Stomach (tissue), 4 donors: Measurements from ENCODE around the gene PAX1.

ENCODE experiments used
- EP300 ChIP-seq: sonication (generic); formaldehyde crosslinking; IDR thresholded peaks from one replicate; pipeline ENCODE4 v1.6.1; 2017; ENCODE audit warnings: antibody characterized with exemption
- POLR2A ChIP-seq, 4 donors: fragments of 450-650 bp; IDR thresholded peaks; one replicate each; pipeline ENCODE4 v1.6.1; 2016; ENCODE audit warnings: antibody characterized with exemption in 4 of 4, control low read depth in 2 of 4, mild to moderate bottlenecking in 1 of 4, moderate library complexity in 1 of 4
- POLR2AphosphoS5 ChIP-seq, 3 donors: sonication (generic); formaldehyde crosslinking; IDR thresholded peaks; one replicate each; pipeline ENCODE4 v1.6.1; 2016; ENCODE audit warnings: antibody characterized with exemption in 3 of 3
- TF ChIP-seq, protein P1 (sequence below), 7 experiments: fragments of 450-650 bp in 4 of 7; fragments of 200-600 bp in 3 of 7; sonication (generic) in 3 of 7; IDR thresholded peaks; one replicate each; pipeline ENCODE4 v1.5.1; 2016 to 2019; ENCODE audit warnings: antibody characterized with exemption in 7 of 7, control low read depth in 2 of 7, mild to moderate bottlenecking in 1 of 7

DNA sequence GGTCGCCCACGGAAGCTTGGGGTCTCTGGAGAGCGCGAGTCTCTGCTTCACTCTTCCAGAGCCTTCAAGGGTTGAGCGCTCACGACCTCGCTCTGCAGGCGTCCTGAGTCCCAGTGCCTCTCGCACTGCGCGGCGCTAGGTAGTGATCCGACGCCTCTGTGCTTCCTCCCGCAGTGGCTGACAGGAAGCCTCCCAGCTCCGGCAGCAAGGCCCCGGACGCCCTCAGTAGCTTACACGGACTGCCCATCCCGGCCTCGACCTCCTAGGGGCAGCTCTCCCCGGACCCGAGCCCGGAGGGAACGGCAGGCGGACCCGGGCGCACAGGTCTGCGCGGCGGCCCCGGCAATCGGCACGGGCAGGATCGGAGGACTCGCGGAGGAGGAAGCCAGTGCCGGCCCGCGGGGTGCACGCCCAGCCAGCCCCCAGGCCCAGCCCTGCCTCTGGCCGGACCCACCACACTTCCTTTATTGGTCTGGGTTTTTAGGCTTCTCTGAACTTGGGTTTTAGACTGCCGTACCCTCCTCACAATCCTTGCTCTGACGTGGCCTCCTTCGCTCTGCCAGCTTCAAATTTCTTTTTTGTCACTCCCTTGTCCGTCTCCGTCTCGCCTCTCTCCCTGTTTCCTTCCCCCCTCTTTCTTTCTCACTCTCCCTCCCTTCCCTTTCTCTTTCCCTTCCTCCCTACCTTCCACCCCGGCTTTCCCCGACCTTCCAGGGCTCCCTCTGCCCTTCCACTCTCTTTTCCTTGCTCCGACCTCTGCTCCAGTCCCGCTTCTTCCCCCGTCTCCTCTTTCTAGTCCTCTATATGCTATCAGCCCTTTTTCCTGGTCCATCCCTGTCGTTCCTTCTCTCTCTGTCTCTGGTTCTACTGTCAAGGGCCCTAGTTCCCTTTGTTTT lies 9.1 kb downstream of the PAX1 start:
- no peak for TF ChIP-seq POLR2A (IDR thresholded peaks at IDR 0.05)
- TF ChIP-seq, protein P1, sequence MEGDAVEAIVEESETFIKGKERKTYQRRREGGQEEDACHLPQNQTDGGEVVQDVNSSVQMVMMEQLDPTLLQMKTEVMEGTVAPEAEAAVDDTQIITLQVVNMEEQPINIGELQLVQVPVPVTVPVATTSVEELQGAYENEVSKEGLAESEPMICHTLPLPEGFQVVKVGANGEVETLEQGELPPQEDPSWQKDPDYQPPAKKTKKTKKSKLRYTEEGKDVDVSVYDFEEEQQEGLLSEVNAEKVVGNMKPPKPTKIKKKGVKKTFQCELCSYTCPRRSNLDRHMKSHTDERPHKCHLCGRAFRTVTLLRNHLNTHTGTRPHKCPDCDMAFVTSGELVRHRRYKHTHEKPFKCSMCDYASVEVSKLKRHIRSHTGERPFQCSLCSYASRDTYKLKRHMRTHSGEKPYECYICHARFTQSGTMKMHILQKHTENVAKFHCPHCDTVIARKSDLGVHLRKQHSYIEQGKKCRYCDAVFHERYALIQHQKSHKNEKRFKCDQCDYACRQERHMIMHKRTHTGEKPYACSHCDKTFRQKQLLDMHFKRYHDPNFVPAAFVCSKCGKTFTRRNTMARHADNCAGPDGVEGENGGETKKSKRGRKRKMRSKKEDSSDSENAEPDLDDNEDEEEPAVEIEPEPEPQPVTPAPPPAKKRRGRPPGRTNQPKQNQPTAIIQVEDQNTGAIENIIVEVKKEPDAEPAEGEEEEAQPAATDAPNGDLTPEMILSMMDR (IDR thresholded peaks at IDR 0.05): no peak
- no peak for TF ChIP-seq EP300
- no peak for TF ChIP-seq POLR2AphosphoS5 (IDR thresholded peaks at IDR 0.05)
